Mesendoderm (in vitro differentiated cells): ENCODE results near the gene EID2B.
A peak's percentile ranks its signal among the peaks of the same experiment; 100 is the strongest.

ENCODE experiments used
- DNase-seq: peaks from one replicate; pipeline ENCODE4 v3.0.0; 2013
- H2AK5ac ChIP-seq: 2 replicates; pipeline ENCODE4 v1.6.1; 2013; ENCODE audit warnings: low read length, inconsistent platforms
- H2BK120ac ChIP-seq: 2 replicates; pipeline ENCODE4 v1.6.1; 2013; ENCODE audit warnings: low read depth, mild to moderate bottlenecking, low read length, moderate library complexity, mixed read lengths
- H2BK15ac ChIP-seq: replicated peaks from 2 replicates; pipeline ENCODE4 v1.6.1; 2013; ENCODE audit warnings: low read depth, mild to moderate bottlenecking, moderate library complexity
- H2BK5ac ChIP-seq: 2 replicates; pipeline ENCODE4 v1.6.1; 2013; ENCODE audit warnings: low read length, inconsistent platforms
- H3K18ac ChIP-seq: 2 replicates; pipeline ENCODE4 v1.6.1; 2013; ENCODE audit warnings: mild to moderate bottlenecking, low read length, mixed read lengths
- H3K23ac ChIP-seq: one replicate; pipeline ENCODE4 v1.6.1; 2013; ENCODE audit warnings: low read length
- H3K27ac ChIP-seq: 2 replicates; pipeline ENCODE4 v1.5.1; 2013; ENCODE audit warnings: low read depth, mild to moderate bottlenecking, inconsistent platforms, low read length, moderate library complexity
- H3K27me3 ChIP-seq: 2 replicates; pipeline ENCODE4 v1.6.1; 2013; ENCODE audit warnings: low read length, control low read depth, mild to moderate bottlenecking, inconsistent platforms; ENCODE audit not compliant: insufficient read depth, poor library complexity
- H3K36me3 ChIP-seq: 2 replicates; pipeline ENCODE4 v1.6.1; 2013; ENCODE audit warnings: low read length, inconsistent platforms; ENCODE audit not compliant: control insufficient read depth, insufficient read depth
- H3K4ac ChIP-seq: one replicate; pipeline ENCODE4 v1.6.1; 2013; ENCODE audit warnings: low read depth, mild to moderate bottlenecking, low read length, moderate library complexity
- H3K4me1 ChIP-seq: 2 replicates; pipeline ENCODE4 v1.6.1; 2013; ENCODE audit warnings: low read depth, low read length, inconsistent platforms; ENCODE audit not compliant: control insufficient read depth
- H3K4me2 ChIP-seq: 2 replicates; pipeline ENCODE4 v1.6.1; 2013; ENCODE audit warnings: low read length
- H3K4me3 ChIP-seq: 2 replicates; pipeline ENCODE4 v1.5.1; 2013; ENCODE audit warnings: mild to moderate bottlenecking, low read length
- H3K56ac ChIP-seq: one replicate; pipeline ENCODE4 v1.6.1; 2013; ENCODE audit warnings: low read length
- H3K79me1 ChIP-seq: 2 replicates; pipeline ENCODE4 v1.6.1; 2013; ENCODE audit warnings: low read length, inconsistent platforms
- H3K79me2 ChIP-seq: 2 replicates; pipeline ENCODE4 v1.6.1; 2013; ENCODE audit warnings: mild to moderate bottlenecking, low read length; ENCODE audit not compliant: control insufficient read depth, insufficient read depth
- H3K9ac ChIP-seq: 2 replicates; pipeline ENCODE4 v1.6.1; 2013; ENCODE audit warnings: low read length, inconsistent platforms
- H4K5ac ChIP-seq: one replicate; pipeline ENCODE4 v1.6.1; 2013; ENCODE audit warnings: low read length
- H4K8ac ChIP-seq: one replicate; pipeline ENCODE4 v1.6.1; 2013; ENCODE audit warnings: low read depth, mild to moderate bottlenecking, control low read depth, low read length, moderate library complexity
- WGBS: extraction: QIAGEN DNeasy Blood & Tissue Kit; methylation state at CpG from one replicate; pipeline ENCODE4 v1.1.7; 2013; ENCODE audit warnings: low lambda C conversion rate, missing lambda C conversion rate; ENCODE audit not compliant: insufficient coverage; ENCODE audit errors: extremely low coverage; 5-methylcytosine and 5-hydroxymethylcytosine counted together

The EID2B gene

GRCh38 chr19:39512988-39513387, 19.7 kb downstream of the EID2B start:
- no peak overlapping the region for H2BK120ac ChIP-seq

GRCh38 chr19:39509233-39509632, 23.4 kb downstream of the EID2B start:
- Histone ChIP-seq H3K4ac (no peak overlapping the region), H3K4me1 (no peaks in the 10 kb centered on the region), H4K5ac (no peak overlapping the region), H3K18ac (no peak overlapping the region), H2AK5ac (no peak overlapping the region), H4K8ac (no peak overlapping the region), H3K79me2 (no peaks in the 10 kb centered on the region), H2BK15ac (no peak overlapping the region), H3K27me3 (peaks cover 17% of the 10 kb centered on the region), H3K27ac (no peak overlapping the region), H2BK5ac (no peak overlapping the region), H3K56ac (no peak overlapping the region), H3K4me3 (no peak overlapping the region), H3K9ac (no peak overlapping the region), H2BK120ac (no peak overlapping the region), H3K79me1 (no peaks in the 10 kb centered on the region), H3K4me2 (no peak overlapping the region), H3K36me3 (no peaks in the 10 kb centered on the region), H3K23ac (no peak overlapping the region)
- no CpG with 5 or more reads among the region's 2 CpGs for WGBS
- DNase-seq = no peak

More at GRCh38 chr19:39512988-39513387, 19.7 kb downstream of the EID2B start:
- Histone ChIP-seq H3K18ac (no peak overlapping the region), H3K56ac (no peak overlapping the region), H4K8ac (no peak overlapping the region), H2BK5ac (no peak overlapping the region), H3K27ac (no peak overlapping the region), H3K9ac (no peak overlapping the region), H3K27me3 (peaks cover 7% of the 10 kb centered on the region), H3K4me2 (no peak overlapping the region), H2AK5ac (no peak overlapping the region), H3K4me1 (no peaks in the 10 kb centered on the region), H3K4ac (no peak overlapping the region), H2BK15ac (no peak overlapping the region), H3K4me3 (no peak overlapping the region), H3K36me3 (no peaks in the 10 kb centered on the region), H3K23ac (no peak overlapping the region), H4K5ac (no peak overlapping the region), H3K79me2 (no peaks in the 10 kb centered on the region), H3K79me1 (peaks cover 5% of the 10 kb centered on the region)
- WGBS = no CpG with 5 or more reads among the region's 2 CpGs
- DNase-seq = no peak

- Histone ChIP-seq H3K27me3 (peaks cover 15% of the 10 kb centered on the region), H2BK120ac (no peak overlapping the region), H4K5ac (no peak overlapping the region), H2BK15ac (no peak overlapping the region), H3K23ac (no peak overlapping the region), H3K36me3 (no peaks in the 10 kb centered on the region), H3K4me2 (no peak overlapping the region), H3K9ac (no peak overlapping the region), H3K56ac (no peak overlapping the region), H3K4ac (no peak overlapping the region), H3K79me2 (no peaks in the 10 kb centered on the region), H3K4me3 (no peak overlapping the region), H4K8ac (no peak overlapping the region), H3K18ac (no peak overlapping the region), H2BK5ac (no peak overlapping the region), H2AK5ac (no peak overlapping the region), H3K79me1 (no peaks in the 10 kb centered on the region), H3K4me1 (no peaks in the 10 kb centered on the region), H3K27ac (no peak overlapping the region)
- no CpG with 5 or more reads among the region's 9 CpGs for WGBS
- DNase-seq = no peak
Observed at GRCh38 chr19:39508629-39509028, 24.0 kb downstream of the EID2B start.

GRCh38 chr19:39507715-39508364, 24.8 kb downstream of the EID2B start:
- Histone ChIP-seq H2BK15ac (no peak overlapping the region), H3K79me1 (no peaks in the 10 kb centered on the region), H3K9ac (peak overlapping the region; percentile 63), H3K4me1 (no peaks in the 10 kb centered on the region), H3K4me2 (peak overlapping the region; percentile 79), H2AK5ac (no peak overlapping the region), H3K18ac (no peak overlapping the region), H2BK120ac (no peak overlapping the region), H3K23ac (no peak overlapping the region), H4K8ac (no peak overlapping the region), H3K27ac (no peak overlapping the region), H4K5ac (no peak overlapping the region), H3K56ac (peak overlapping the region; percentile 82), H3K4me3 (peak overlapping the region; percentile 27), H3K4ac (no peak overlapping the region), H2BK5ac (no peak overlapping the region), H3K27me3 (peaks cover 15% of the 10 kb centered on the region), H3K36me3 (no peaks in the 10 kb centered on the region), H3K79me2 (no peaks in the 10 kb centered on the region)
- WGBS = no CpG with 5 or more reads among the region's 24 CpGs
- DNase-seq = no peak

GRCh38 chr19:39506944-39507714, 25.5 kb downstream of the EID2B start:
- no peak overlapping the region for H3K23ac ChIP-seq
- H4K8ac ChIP-seq = no peak overlapping the region
- H3K27me3 ChIP-seq = peaks cover 15% of the 10 kb centered on the region
- no peak overlapping the region for H2BK15ac ChIP-seq
- peak overlapping the region; percentile 82 for H3K56ac ChIP-seq
- peak overlapping the region; percentile 27 for H3K4me3 ChIP-seq
- H2BK120ac ChIP-seq = no peak overlapping the region
- no peaks in the 10 kb centered on the region for H3K79me2 ChIP-seq
- no peaks in the 10 kb centered on the region for H3K36me3 ChIP-seq
- H3K27ac ChIP-seq = no peak overlapping the region
- no peaks in the 10 kb centered on the region for H3K4me1 ChIP-seq
- WGBS = no CpG with 5 or more reads among the region's 96 CpGs
- no peak overlapping the region for H2AK5ac ChIP-seq
- no peak overlapping the region for H2BK5ac ChIP-seq
- peak; percentile 86 for DNase-seq
- peak overlapping the region; percentile 79 for H3K4me2 ChIP-seq
- H3K4ac ChIP-seq = no peak overlapping the region
- no peak overlapping the region for H3K18ac ChIP-seq
- no peaks in the 10 kb centered on the region for H3K79me1 ChIP-seq
- H4K5ac ChIP-seq = no peak overlapping the region
- peak overlapping the region; percentile 63 for H3K9ac ChIP-seq
